HepG2 (cell line): ENCODE data around the gene CASKIN1. TPM values are rescaled to one million over a fixed set of nuclear protein-coding genes. Genes with fewer than 3 reads are reported as not detected.

Experiments
- DNMT3B ChIP-seq: conservative IDR thresholded peaks from 2 replicates; pipeline ENCODE4 v1.6.1; 2016; ENCODE audit warnings: missing biosample characterization, control low read depth
- GATAD1 ChIP-seq: IDR thresholded peaks from 2 replicates; pipeline ENCODE4 v1.6.1; 2016; ENCODE audit warnings: missing genetic modification reagents, missing compliant biosample characterization
- KDM2A ChIP-seq: sonication (generic); formaldehyde crosslinking; IDR thresholded peaks from 2 replicates; pipeline ENCODE4 v1.4.0; 2020; ENCODE audit warnings: low read depth, missing genetic modification reagents, borderline replicate concordance
- KLF12 ChIP-seq: sonication (generic); formaldehyde crosslinking; IDR thresholded peaks from 2 replicates; pipeline ENCODE4 v1.4.0; 2020; ENCODE audit warnings: missing genetic modification reagents, borderline replicate concordance
- MAFG ChIP-seq: sonication (generic); formaldehyde crosslinking; IDR thresholded peaks from 2 replicates; pipeline ENCODE4 v1.5.1; 2020; ENCODE audit warnings: mild to moderate bottlenecking, missing genetic modification reagents
- MYNN ChIP-seq: sonication (generic); formaldehyde crosslinking; IDR thresholded peaks from 2 replicates; pipeline ENCODE4 v1.4.0; 2020; ENCODE audit warnings: mild to moderate bottlenecking, low read depth, missing genetic modification reagents
- ONECUT2 ChIP-seq: sonication (generic); formaldehyde crosslinking; IDR thresholded peaks from 2 replicates; pipeline ENCODE4 v1.4.0; 2020; ENCODE audit warnings: missing genetic modification reagents
- PLRG1 ChIP-seq: fragments of 450-650 bp; conservative IDR thresholded peaks from 2 replicates; pipeline ENCODE4 v1.6.1; 2016
- REXO4 ChIP-seq: sonication (generic); formaldehyde crosslinking; IDR thresholded peaks from 2 replicates; pipeline ENCODE4 v1.8.0; 2022; ENCODE audit warnings: missing genetic modification reagents, mild to moderate bottlenecking, borderline replicate concordance
- SALL1 ChIP-seq: sonication (generic); formaldehyde crosslinking; IDR thresholded peaks from 2 replicates; pipeline ENCODE4 v1.8.0; 2022; ENCODE audit warnings: mild to moderate bottlenecking, missing genetic modification reagents
- SMAD1 ChIP-seq: sonication (generic); formaldehyde crosslinking; IDR thresholded peaks from 2 replicates; pipeline ENCODE4 v1.4.0; 2020; ENCODE audit warnings: missing genetic modification reagents, low read depth, mild to moderate bottlenecking, borderline replicate concordance
- SNAPC2 ChIP-seq: sonication (generic); formaldehyde crosslinking; IDR thresholded peaks from 2 replicates; pipeline ENCODE4 v1.8.1; 2022; ENCODE audit warnings: mild to moderate bottlenecking, missing genetic modification reagents
- ZFP1 ChIP-seq: IDR thresholded peaks from 2 replicates; pipeline ENCODE4 v1.6.1; 2016
- ZKSCAN1 ChIP-seq: fragments of 150-350 bp; IDR thresholded peaks from 2 replicates; pipeline ENCODE4 v1.6.1; 2014; ENCODE audit warnings: low read length
- ZNF484 ChIP-seq: sonication (generic); formaldehyde crosslinking; IDR thresholded peaks from 2 replicates; pipeline ENCODE4 v1.5.1; 2020; ENCODE audit warnings: mild to moderate bottlenecking, low read depth, missing genetic modification reagents, borderline replicate concordance
- ZNF547 ChIP-seq: sonication (generic); formaldehyde crosslinking; IDR thresholded peaks from 2 replicates; pipeline ENCODE4 v1.5.1; 2020; ENCODE audit warnings: mild to moderate bottlenecking, missing genetic modification reagents
- ZNF619 ChIP-seq: sonication (generic); formaldehyde crosslinking; IDR thresholded peaks from 2 replicates; pipeline ENCODE4 v1.4.0; 2020; ENCODE audit warnings: mild to moderate bottlenecking, missing genetic modification reagents
- ZNF678 ChIP-seq: sonication (generic); formaldehyde crosslinking; IDR thresholded peaks from 2 replicates; pipeline ENCODE4 v1.4.0; 2020; ENCODE audit warnings: mild to moderate bottlenecking, missing genetic modification reagents
- ZNF781 ChIP-seq: sonication (generic); formaldehyde crosslinking; IDR thresholded peaks from 2 replicates; pipeline ENCODE4 v1.5.1; 2020; ENCODE audit warnings: borderline replicate concordance, mild to moderate bottlenecking, missing genetic modification reagents; ENCODE audit errors: not compliant biosample characterization
- polyA plus RNA-seq, 8 experiments: library from polyadenylated mRNA; depleted of rRNA in 3 of 8; stranded (reverse) in 7 of 8; unstranded in 1 of 8; fragments of >200 nt; fragmentation: Illumina TruSeq in 4 of 8; extraction: Trizol in 4 of 8; gene quantifications; 2 replicates each; pipeline versions ENCODE4 v1.2.1 to v1.2.3, GENCODE V29; 2011 to 2016; ENCODE audit warnings: low read depth in 4 of 8, missing spikeins in 1 of 8, mixed read lengths in 1 of 8; ENCODE audit not compliant: insufficient read depth in 1 of 8
- total RNA-seq, 5 experiments: library from RNA; depleted of rRNA; stranded (reverse); fragments of >200 nt; fragmentation: Illumina TruSeq; extraction: Trizol; gene quantifications; 2 replicates each; pipeline ENCODE4 v1.2.3, GENCODE V29; 2016; ENCODE audit warnings: low read depth in 1 of 5
- TF ChIP-seq, protein P1 (sequence below): sonication (generic); formaldehyde crosslinking; IDR thresholded peaks from 2 replicates; pipeline ENCODE4 v1.4.0; 2020; ENCODE audit warnings: missing genetic modification reagents, borderline replicate concordance
- TF ChIP-seq, protein P2 (sequence below): sonication (generic); formaldehyde crosslinking; IDR thresholded peaks from 2 replicates; pipeline ENCODE4 v1.8.1; 2023; ENCODE audit warnings: mild to moderate bottlenecking, missing genetic modification reagents
- TF ChIP-seq, protein P3 (sequence below), 2 experiments: sonication (generic) in 1 of 2; formaldehyde crosslinking in 1 of 2; IDR thresholded peaks; 2 replicates each; pipeline versions ENCODE4 v1.5.1 to v1.6.1; 2011 to 2020; ENCODE audit warnings: borderline replicate concordance in 1 of 2, low read depth in 1 of 2, low read length in 1 of 2, mild to moderate bottlenecking in 1 of 2, missing genetic modification reagents in 1 of 2, moderate library complexity in 1 of 2
- TF ChIP-seq, protein P4 (sequence below): IDR thresholded peaks from 2 replicates; pipeline ENCODE4 v1.6.1; 2016; ENCODE audit warnings: missing compliant biosample characterization, missing genetic modification reagents, borderline replicate concordance

Gene CASKIN1
- total and polyA plus RNA-seq, 2 of the 13 experiments (the other 11 are each of a cell fraction or from before 2014, with no cell fraction given) = 1.2 to 2.2 TPM

DNA sequence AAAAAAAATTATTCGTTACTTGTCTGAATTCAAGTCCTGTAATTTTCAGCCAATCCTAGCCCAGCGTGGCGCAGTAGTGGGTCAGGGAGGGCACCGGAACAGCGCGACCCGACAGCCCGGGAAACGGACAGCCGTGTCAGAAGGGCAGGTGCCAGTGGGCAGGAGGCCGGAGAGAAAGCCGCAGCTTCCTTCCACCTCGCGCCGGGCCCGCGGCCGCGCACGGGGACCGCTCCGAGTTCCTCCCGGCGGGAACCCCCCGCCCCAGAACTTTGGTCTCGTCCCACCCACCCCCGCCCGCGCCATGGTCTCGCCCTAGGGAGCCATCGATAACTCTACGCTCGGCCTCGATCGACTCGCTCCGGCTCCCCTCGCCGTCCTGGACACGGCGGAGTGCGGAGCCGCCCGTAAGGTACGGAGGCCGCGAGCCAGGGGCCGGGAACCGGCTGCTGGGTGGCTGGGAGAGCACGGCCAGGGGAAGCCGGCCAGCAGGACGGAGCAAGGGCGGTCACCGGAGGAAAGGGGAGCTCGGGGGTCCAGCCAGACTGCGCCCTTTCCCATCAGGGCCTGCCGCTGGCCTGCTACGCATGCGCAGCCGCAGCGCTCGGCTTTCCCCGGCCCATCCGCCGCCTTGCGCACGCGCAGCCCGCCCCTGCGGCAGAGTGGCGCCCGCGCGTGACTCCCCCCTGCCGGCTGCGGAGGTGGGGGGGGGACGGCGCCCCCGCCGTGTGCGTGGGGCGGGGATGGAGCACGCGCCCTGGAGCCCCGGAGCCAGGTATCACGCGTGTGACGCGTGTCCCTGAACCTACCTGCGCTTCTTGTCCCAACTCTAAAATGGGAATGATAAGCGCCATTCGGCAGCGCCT lies 8.9 kb upstream of the CASKIN1 start, which contains the start of gene MLST8 (continued):
- TF ChIP-seq, protein P1, sequence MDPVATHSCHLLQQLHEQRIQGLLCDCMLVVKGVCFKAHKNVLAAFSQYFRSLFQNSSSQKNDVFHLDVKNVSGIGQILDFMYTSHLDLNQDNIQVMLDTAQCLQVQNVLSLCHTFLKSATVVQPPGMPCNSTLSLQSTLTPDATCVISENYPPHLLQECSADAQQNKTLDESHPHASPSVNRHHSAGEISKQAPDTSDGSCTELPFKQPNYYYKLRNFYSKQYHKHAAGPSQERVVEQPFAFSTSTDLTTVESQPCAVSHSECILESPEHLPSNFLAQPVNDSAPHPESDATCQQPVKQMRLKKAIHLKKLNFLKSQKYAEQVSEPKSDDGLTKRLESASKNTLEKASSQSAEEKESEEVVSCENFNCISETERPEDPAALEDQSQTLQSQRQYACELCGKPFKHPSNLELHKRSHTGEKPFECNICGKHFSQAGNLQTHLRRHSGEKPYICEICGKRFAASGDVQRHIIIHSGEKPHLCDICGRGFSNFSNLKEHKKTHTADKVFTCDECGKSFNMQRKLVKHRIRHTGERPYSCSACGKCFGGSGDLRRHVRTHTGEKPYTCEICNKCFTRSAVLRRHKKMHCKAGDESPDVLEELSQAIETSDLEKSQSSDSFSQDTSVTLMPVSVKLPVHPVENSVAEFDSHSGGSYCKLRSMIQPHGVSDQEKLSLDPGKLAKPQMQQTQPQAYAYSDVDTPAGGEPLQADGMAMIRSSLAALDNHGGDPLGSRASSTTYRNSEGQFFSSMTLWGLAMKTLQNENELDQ (CRISPR knock-in tag) = 0 out of 2 replicates have a peak, but pooled peaks have one; percentile 44
- TF ChIP-seq ZNF484 (CRISPR knock-in tag) (no peak), DNMT3B (CRISPR knock-in tag) (no peak), ZNF619 (CRISPR knock-in tag) (no peak), SNAPC2 (peak; percentile 32; the same call in 1 of the 2 replicates), KLF12 (CRISPR knock-in tag) (peak; percentile 41; the same call in 1 of the 2 replicates), SMAD1 (CRISPR knock-in tag) (peak; percentile 83; the same call in 1 of the 2 replicates), ZNF678 (CRISPR knock-in tag) (no peak), SALL1 (CRISPR knock-in tag) (peak; percentile 84), MYNN (0 out of 2 replicates have a peak, but pooled peaks have one; percentile 68), KDM2A (peak; percentile 90), ZFP1 (CRISPR knock-in tag) (peak; percentile 54; the same call in 1 of the 2 replicates), REXO4 (CRISPR knock-in tag) (no peak), ONECUT2 (CRISPR knock-in tag) (no peak), PLRG1 (no peak), ZNF547 (peak; percentile 32; the same call in 1 of the 2 replicates), GATAD1 (CRISPR knock-in tag) (peak; percentile 91), ZKSCAN1 (0 out of 2 replicates have a peak, but pooled peaks have one; percentile 7), MAFG (CRISPR knock-in tag) (no peak), ZNF781 (no peak)
- TF ChIP-seq, protein P2, sequence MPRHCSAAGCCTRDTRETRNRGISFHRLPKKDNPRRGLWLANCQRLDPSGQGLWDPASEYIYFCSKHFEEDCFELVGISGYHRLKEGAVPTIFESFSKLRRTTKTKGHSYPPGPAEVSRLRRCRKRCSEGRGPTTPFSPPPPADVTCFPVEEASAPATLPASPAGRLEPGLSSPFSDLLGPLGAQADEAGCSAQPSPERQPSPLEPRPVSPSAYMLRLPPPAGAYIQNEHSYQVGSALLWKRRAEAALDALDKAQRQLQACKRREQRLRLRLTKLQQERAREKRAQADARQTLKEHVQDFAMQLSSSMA (CRISPR knock-in tag) = peak; percentile 60; the same call in 1 of the 2 replicates
- TF ChIP-seq, protein P3, sequence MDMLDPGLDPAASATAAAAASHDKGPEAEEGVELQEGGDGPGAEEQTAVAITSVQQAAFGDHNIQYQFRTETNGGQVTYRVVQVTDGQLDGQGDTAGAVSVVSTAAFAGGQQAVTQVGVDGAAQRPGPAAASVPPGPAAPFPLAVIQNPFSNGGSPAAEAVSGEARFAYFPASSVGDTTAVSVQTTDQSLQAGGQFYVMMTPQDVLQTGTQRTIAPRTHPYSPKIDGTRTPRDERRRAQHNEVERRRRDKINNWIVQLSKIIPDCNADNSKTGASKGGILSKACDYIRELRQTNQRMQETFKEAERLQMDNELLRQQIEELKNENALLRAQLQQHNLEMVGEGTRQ (IDR thresholded peaks at IDR 0.05; ENCODE audit: low read depth, low read length) = no peak
- TF ChIP-seq, protein P3 (CRISPR knock-in tag; IDR thresholded peaks at IDR 0.05; ENCODE audit: borderline replicate concordance) = no peak
- TF ChIP-seq, protein P4, sequence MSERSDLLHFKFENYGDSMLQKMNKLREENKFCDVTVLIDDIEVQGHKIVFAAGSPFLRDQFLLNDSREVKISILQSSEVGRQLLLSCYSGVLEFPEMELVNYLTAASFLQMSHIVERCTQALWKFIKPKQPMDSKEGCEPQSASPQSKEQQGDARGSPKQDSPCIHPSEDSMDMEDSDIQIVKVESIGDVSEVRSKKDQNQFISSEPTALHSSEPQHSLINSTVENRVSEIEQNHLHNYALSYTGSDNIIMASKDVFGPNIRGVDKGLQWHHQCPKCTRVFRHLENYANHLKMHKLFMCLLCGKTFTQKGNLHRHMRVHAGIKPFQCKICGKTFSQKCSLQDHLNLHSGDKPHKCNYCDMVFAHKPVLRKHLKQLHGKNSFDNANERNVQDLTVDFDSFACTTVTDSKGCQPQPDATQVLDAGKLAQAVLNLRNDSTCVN (CRISPR knock-in tag) = peak; percentile 68; the same call in 1 of the 2 replicates
